ENCODE data around the gene CER1. TPM values are rescaled to one million over a fixed set of nuclear protein-coding genes. Genes with fewer than 3 reads are reported as not detected.

CER1 gene
- total and polyA plus RNA-seq, 2 of the 4 experiments (the other 2 are of a cell fraction), result not detected

DNA sequence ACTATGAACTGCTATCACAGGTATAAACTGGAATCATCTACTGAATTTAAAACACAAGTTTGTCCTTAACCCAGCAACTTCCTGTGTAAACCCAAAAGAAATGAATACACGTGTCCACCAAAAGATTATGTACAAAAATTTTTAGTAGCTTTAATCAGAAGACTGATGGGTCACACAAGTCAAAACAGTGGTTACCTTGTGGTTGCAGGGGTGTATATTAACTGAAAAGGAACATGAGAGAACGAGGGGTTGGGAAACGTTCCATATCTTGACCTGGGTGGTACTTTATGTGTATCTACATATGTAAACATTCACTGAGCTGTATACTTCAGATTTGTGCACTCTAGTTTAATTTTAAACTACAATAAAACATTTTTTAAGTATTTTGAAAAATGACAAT is 47.9 kb downstream of the CER1 start:
- H2BK120ac ChIP-seq (ENCODE audit: low read depth, low read length), result no peak overlapping the region
- WGBS, 2 experiments (ENCODE audit: extremely low coverage in 2 of 2, insufficient read length in 1 of 2), result no CpG with 5 or more reads among the region's 3 CpGs
- ChIA-PET POLR2A (ENCODE audit: unreplicated experiment) (no interaction called here), CTCF (interaction anchor here (0.6 to 1.0 kb wide), 2 partner anchors 18 to 384 kb away, joined by 3 read pairs; no protein-coding TSS in a partner anchor)
- no peak overlapping the region for H3K14ac ChIP-seq (replicated peaks; ENCODE audit: low read depth, low read length)
- H3K79me1 ChIP-seq (ENCODE audit: low read depth in 1 of 2, low read length in 2 of 2), result peaks cover 0 to 4% of the 10 kb centered on the region in 2 experiments; a peak in 1 of 4 replicates
- no peak overlapping the region for H3K18ac ChIP-seq (ENCODE audit: low read depth, low read length)
- H3K4me1 ChIP-seq (ENCODE audit: control insufficient read depth, insufficient read depth, low read length), result no peaks in the 10 kb centered on the region
- H3K4ac ChIP-seq (ENCODE audit: low read depth, low read length), result no peak overlapping the region
- H2BK5ac ChIP-seq (ENCODE audit: low read depth, low read length, poor library complexity, severe bottlenecking), result no peak overlapping the region
- no peak overlapping the region for H3K27ac ChIP-seq (ENCODE audit: insufficient read depth, low read length)
- in situ Hi-C loops (cut with MboI; ENCODE audit: low sequenced_read_pairs), result no loop called here
- H2BK15ac ChIP-seq (ENCODE audit: low read depth, low read length), result no peak overlapping the region
- H4K5ac ChIP-seq (ENCODE audit: low read depth, low read length), result no peak overlapping the region
- H3K23ac ChIP-seq (ENCODE audit: low read depth, low read length), result no peak overlapping the region
- dilution Hi-C loops (cut with HindIII; ENCODE audit: low sequenced_read_pairs, unreplicated experiment), result no loop called here
- no peaks in the 10 kb centered on the region for H3K9me3 ChIP-seq (ENCODE audit: control insufficient read depth, insufficient read depth, low read length)
- H4K20me1 ChIP-seq (ENCODE audit: insufficient read depth, low read length), result no peaks in the 10 kb centered on the region
- H3K9ac ChIP-seq (ENCODE audit: low read depth, low read length), result no peak overlapping the region
- no TSS peak for BruUV-seq (replicated peaks)
- H3K4me2 ChIP-seq (ENCODE audit: low read depth, low read length), result no peak overlapping the region
- 0 out of 2 replicates have a peak, but pooled peaks cover 2% of the 10 kb centered on the region for H3K9me1 ChIP-seq (ENCODE audit: insufficient read depth, low read length)
- no peak overlapping the region for H3K4me3 ChIP-seq (ENCODE audit: insufficient read depth, low read depth, low read length)
- DNase-seq, result no peak
- no peak overlapping the region for H4K8ac ChIP-seq (ENCODE audit: low read depth in 2 of 2, low read length in 2 of 2)
- no peak overlapping the region for H2AFZ ChIP-seq (replicated peaks; ENCODE audit: low read length, poor library complexity)
- no peak overlapping the region for H2AK9ac ChIP-seq (replicated peaks; ENCODE audit: low read depth, low read length, poor library complexity)
- TF ChIP-seq SMC3 (IDR thresholded peaks at IDR 0.05; ENCODE audit: low read depth, low read length) (no peak), RFX5 (IDR thresholded peaks at IDR 0.05; ENCODE audit: low read depth, low read length) (no peak), RAD21 (IDR thresholded peaks at IDR 0.05; ENCODE audit: low read length) (no peak), CEBPB (IDR thresholded peaks at IDR 0.05; ENCODE audit: low read depth, low read length) (no peak), FOS (IDR thresholded peaks at IDR 0.05; ENCODE audit: low read depth, low read length) (no peak), NFE2L2 (IDR thresholded peaks at IDR 0.05; ENCODE audit: low read depth, low read length) (no peak)
- TF ChIP-seq, protein P1, sequence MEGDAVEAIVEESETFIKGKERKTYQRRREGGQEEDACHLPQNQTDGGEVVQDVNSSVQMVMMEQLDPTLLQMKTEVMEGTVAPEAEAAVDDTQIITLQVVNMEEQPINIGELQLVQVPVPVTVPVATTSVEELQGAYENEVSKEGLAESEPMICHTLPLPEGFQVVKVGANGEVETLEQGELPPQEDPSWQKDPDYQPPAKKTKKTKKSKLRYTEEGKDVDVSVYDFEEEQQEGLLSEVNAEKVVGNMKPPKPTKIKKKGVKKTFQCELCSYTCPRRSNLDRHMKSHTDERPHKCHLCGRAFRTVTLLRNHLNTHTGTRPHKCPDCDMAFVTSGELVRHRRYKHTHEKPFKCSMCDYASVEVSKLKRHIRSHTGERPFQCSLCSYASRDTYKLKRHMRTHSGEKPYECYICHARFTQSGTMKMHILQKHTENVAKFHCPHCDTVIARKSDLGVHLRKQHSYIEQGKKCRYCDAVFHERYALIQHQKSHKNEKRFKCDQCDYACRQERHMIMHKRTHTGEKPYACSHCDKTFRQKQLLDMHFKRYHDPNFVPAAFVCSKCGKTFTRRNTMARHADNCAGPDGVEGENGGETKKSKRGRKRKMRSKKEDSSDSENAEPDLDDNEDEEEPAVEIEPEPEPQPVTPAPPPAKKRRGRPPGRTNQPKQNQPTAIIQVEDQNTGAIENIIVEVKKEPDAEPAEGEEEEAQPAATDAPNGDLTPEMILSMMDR (conservative IDR thresholded peaks at IDR 0.05; ENCODE audit: low read depth, low read length), result no peak
- H3K56ac ChIP-seq (ENCODE audit: extremely low read depth, insufficient read depth, low read length), result no peak overlapping the region
- no peak overlapping the region for H4K91ac ChIP-seq (ENCODE audit: insufficient read depth, low read depth, low read length)
- intact Hi-C loops (cut with micrococcal nuclease), result no loop called here
- H2BK20ac ChIP-seq (ENCODE audit: low read depth, low read length), result no peak overlapping the region
- peaks cover 3% of the 10 kb centered on the region for H3K36me3 ChIP-seq (ENCODE audit: control insufficient read depth, insufficient read depth, low read length)
- ATAC-seq (ENCODE audit: low read depth), result no peak
- no peaks in the 10 kb centered on the region for H3K27me3 ChIP-seq (ENCODE audit: control insufficient read depth, insufficient read depth, low read length)
- H2AK5ac ChIP-seq (ENCODE audit: low read depth, low read length), result no peak overlapping the region

All from IMR-90 (cell line).